ENCODE data around the gene COLEC12. TPM values are rescaled to one million over a fixed set of nuclear protein-coding genes. Genes with fewer than 3 reads are reported as not detected.

Gene COLEC12
- total RNA-seq, 1 donor from 2014 or later: 157 TPM

DNA sequence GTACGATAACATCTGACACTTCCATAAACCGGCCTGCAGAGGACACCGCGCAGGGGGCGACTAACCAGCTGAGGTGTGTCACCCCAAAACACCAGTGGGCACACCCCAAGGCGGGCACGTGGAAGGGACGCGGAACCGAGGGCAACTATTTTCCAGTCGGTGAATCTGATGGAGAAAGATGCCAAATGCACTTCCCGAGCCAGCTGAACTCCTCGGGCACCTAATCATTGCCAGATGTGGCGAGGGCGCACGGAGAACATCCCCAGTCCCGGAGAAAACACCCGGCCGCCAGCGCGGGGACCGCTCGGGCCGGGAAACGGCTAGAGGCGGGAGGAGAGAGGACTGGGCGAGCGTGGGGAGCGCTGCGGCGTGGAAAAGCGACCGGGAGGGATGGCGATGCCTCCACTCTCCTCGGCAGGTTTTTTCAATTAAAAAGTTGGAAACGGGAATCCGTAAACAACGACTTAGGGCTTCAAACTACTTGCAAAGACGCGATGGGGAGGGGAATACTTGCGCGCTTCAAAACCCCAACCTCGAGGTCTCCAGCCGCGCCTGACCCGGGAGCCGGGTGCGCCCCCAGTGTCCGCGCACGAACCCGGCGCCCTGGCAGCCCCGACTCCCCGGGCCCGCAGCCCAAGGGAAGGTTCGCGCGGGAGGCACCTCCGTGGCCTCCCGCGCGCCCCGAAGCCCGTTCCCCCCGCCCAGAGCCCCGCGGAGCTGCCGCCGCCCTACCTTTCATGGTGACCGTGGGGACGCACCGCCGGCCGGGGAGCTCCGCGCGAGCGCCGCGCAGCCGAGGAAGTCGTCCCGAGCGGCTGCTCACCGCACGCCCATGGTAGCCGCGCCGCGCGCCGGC is 497 bp downstream of the COLEC12 start:
- peak overlapping the region; percentile 98 for H3K4me3 Mint-ChIP-seq (ENCODE audit: unreplicated experiment)
- TF ChIP-seq, protein P1, sequence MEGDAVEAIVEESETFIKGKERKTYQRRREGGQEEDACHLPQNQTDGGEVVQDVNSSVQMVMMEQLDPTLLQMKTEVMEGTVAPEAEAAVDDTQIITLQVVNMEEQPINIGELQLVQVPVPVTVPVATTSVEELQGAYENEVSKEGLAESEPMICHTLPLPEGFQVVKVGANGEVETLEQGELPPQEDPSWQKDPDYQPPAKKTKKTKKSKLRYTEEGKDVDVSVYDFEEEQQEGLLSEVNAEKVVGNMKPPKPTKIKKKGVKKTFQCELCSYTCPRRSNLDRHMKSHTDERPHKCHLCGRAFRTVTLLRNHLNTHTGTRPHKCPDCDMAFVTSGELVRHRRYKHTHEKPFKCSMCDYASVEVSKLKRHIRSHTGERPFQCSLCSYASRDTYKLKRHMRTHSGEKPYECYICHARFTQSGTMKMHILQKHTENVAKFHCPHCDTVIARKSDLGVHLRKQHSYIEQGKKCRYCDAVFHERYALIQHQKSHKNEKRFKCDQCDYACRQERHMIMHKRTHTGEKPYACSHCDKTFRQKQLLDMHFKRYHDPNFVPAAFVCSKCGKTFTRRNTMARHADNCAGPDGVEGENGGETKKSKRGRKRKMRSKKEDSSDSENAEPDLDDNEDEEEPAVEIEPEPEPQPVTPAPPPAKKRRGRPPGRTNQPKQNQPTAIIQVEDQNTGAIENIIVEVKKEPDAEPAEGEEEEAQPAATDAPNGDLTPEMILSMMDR (IDR thresholded peaks at IDR 0.05; ENCODE audit: unreplicated experiment): no peak
- no peaks in the 10 kb centered on the region for H3K9me3 Mint-ChIP-seq (ENCODE audit: unreplicated experiment)
- peaks cover 18% of the 10 kb centered on the region for H3K36me3 Mint-ChIP-seq (ENCODE audit: low read depth, unreplicated experiment)
- peaks cover 20% of the 10 kb centered on the region for H3K27me3 Mint-ChIP-seq (ENCODE audit: unreplicated experiment)
- peaks cover 31% of the 10 kb centered on the region for H3K4me1 Mint-ChIP-seq (ENCODE audit: unreplicated experiment)
- H3K27ac Mint-ChIP-seq (ENCODE audit: unreplicated experiment): peak overlapping the region; percentile 36
- DNase-seq (ENCODE audit: low spot score): peak; percentile 45

DNA sequence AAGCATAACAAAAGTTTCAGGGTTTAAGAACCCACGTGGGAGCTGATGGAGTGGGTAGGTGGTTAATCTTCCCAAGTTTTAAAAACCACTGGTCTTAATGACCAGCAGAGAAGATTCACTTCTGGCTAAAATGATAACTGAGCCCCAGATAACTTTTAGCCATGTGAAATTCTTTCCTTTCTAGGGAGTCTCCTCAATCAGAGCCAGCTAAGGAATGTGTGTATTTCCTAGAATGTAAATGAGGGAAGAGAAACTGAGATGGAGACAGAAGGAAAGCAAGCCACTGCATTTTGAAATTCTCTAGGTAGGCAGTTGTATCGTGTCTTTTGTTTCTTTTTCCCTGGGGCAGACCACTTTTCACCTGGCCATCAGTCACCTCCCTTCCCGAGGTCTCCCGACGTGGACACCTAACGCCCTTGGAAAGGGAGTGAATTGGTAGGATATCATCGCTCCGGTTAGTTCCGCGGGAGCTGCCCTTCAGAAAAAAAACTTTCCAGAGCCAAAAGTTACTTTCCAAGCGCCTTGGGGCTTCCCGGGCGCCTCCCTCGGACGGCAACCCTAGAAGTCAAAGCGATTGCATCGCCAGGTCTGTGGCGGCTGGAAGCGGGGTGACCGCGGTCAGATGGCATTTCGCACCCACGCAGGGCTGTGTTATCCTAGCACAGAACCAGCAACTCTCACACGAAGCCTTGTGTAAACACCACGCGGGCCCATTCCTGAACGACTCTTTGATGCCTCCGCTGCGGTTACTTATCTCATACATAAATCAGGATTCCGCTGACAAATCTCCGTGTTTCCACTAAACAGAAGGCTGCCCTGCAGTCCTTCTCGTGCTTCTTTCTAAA is 1.3 kb downstream of the COLEC12 start:
- peaks cover 20% of the 10 kb centered on the region for H3K27me3 Mint-ChIP-seq (ENCODE audit: unreplicated experiment)
- no peak for DNase-seq (ENCODE audit: low spot score)
- no peaks in the 10 kb centered on the region for H3K9me3 Mint-ChIP-seq (ENCODE audit: unreplicated experiment)
- TF ChIP-seq, protein P1 (IDR thresholded peaks at IDR 0.05; ENCODE audit: unreplicated experiment): no peak
- H3K27ac Mint-ChIP-seq (ENCODE audit: unreplicated experiment): peak overlapping the region; percentile 36
- peaks cover 18% of the 10 kb centered on the region for H3K36me3 Mint-ChIP-seq (ENCODE audit: low read depth, unreplicated experiment)
- peak overlapping the region; percentile 98 for H3K4me3 Mint-ChIP-seq (ENCODE audit: unreplicated experiment)
- peaks cover 31% of the 10 kb centered on the region for H3K4me1 Mint-ChIP-seq (ENCODE audit: unreplicated experiment)

DNA sequence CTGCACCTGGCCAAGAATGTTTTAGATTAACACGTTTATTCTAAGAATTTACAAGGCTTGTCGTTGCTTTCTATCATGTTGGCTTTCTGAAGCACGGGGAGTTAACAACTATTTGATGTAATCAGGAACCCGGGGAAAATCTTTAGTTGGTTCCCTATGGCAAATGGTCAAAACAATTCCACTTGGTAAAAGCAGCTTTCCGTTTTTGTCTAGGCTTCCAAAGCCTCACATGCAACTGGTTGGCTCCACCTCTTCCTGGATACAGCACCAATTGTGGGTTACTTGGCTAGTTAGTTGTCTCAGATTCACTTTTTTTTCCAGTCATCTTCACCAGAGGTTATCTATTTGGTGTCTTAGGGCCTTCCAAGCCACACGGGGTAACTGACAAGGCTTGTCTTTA is 2.8 kb downstream of the COLEC12 start:
- Mint-ChIP-seq H3K9me3 (ENCODE audit: unreplicated experiment) (no peaks in the 10 kb centered on the region), H3K4me1 (ENCODE audit: unreplicated experiment) (peaks cover 34% of the 10 kb centered on the region), H3K27me3 (ENCODE audit: unreplicated experiment) (peaks cover 17% of the 10 kb centered on the region), H3K4me3 (ENCODE audit: unreplicated experiment) (peak overlapping the region; percentile 32), H3K36me3 (ENCODE audit: low read depth, unreplicated experiment) (peaks cover 18% of the 10 kb centered on the region), H3K27ac (ENCODE audit: unreplicated experiment) (no peak overlapping the region)
- TF ChIP-seq, protein P1 (IDR thresholded peaks at IDR 0.05; ENCODE audit: unreplicated experiment): no peak
- DNase-seq (ENCODE audit: low spot score): no peak

DNA sequence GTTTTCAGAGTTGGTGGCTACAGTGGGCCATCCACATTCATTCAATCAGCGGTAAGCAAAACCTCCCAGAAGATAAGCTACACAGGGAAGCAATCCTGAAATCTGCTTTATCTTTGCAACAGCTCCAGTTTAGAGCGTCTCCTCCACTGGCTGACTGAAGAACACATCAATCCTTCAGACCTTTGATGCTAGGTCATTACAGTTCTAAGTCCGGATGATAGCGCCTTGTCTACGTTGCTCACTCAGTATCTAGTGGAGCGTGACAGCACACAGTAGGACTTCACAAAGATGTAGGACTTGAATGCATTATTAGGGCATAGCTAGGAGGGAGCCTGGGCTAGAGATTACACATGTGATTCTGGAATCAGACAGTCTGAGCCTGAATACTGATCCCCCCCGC is 5.0 kb downstream of the COLEC12 start:
- no peak overlapping the region for H3K27ac Mint-ChIP-seq (ENCODE audit: unreplicated experiment)
- H3K4me3 Mint-ChIP-seq (ENCODE audit: unreplicated experiment): peak overlapping the region; percentile 7
- TF ChIP-seq, protein P1 (IDR thresholded peaks at IDR 0.05; ENCODE audit: unreplicated experiment): no peak
- H3K27me3 Mint-ChIP-seq (ENCODE audit: unreplicated experiment): peaks cover 11% of the 10 kb centered on the region
- peaks cover 15% of the 10 kb centered on the region for H3K36me3 Mint-ChIP-seq (ENCODE audit: low read depth, unreplicated experiment)
- no peaks in the 10 kb centered on the region for H3K9me3 Mint-ChIP-seq (ENCODE audit: unreplicated experiment)
- peaks cover 42% of the 10 kb centered on the region for H3K4me1 Mint-ChIP-seq (ENCODE audit: unreplicated experiment)
- no peak for DNase-seq (ENCODE audit: low spot score)

All from endothelial cell (in vitro differentiated cells).